HG03280 (cell line): ENCODE measurements around the gene PEX14.

Experiments
- ATAC-seq: cut with Tn5 transposase; IDR thresholded peaks from one replicate; pipeline ENCODE4 v1.9.1; 2021; ENCODE audit warnings: mild to moderate bottlenecking, moderate library complexity; ENCODE audit not compliant: unreplicated experiment

PEX14 gene

DNA sequence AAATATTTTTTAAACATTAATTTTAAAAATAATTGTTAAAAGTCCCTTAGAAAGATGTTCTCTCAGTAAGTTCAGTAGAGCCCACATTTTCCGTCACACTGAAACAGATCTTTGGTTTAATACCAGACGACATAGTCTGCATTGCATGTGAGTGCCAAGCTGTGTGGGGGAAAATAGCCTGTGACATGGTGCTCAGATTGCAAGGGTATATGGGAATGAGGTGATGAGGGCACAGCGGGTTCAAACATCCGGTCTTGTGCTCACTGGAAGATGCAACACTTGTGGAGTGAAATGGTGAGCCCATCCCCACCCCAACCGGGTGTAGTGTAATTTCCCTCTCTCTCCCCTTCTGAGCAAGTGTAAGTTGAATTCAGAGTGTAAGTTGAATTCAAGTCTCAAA, 114.3 kb downstream of the PEX14 start:
- ATAC-seq: no peak

DNA sequence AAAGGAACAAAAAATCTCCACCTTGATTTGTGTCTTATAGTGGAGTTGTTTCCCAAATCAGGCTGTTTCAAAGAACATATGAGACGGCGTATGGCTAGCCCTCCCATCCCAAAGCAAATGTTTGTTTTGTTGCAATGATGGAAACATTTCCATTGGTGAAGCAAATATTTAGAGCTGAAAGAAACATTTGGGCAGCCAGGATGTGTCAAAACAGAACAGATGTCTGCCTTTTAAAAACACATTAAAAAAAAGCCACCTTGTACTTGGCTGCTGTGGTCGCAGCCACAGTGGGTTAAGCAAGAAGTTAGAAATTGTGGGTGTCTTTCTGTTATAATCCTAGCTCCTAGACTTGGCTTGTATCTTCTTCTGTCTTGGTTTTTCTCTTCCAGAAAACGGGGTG, 116.3 kb downstream of the PEX14 start:
- ATAC-seq: no peak

DNA sequence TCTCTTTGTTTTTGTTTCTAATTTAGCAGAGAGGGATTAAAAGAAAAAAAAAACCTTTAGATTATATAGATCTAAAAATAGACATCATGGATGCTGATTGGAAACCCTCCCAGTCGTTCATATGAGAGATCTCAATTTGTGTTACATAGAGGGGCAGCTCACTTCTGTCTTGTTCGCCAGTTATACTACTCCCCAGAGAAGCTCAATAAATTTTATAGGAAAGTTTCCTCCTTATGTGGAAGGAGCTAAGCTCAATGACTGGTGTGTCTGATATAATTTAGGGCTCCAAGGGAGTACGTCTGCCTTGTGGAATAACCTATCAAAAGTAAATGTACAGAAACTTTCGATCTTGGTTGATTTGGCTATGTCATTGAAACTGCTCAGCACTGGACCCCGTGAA, 117.6 kb downstream of the PEX14 start:
- ATAC-seq: no peak

DNA sequence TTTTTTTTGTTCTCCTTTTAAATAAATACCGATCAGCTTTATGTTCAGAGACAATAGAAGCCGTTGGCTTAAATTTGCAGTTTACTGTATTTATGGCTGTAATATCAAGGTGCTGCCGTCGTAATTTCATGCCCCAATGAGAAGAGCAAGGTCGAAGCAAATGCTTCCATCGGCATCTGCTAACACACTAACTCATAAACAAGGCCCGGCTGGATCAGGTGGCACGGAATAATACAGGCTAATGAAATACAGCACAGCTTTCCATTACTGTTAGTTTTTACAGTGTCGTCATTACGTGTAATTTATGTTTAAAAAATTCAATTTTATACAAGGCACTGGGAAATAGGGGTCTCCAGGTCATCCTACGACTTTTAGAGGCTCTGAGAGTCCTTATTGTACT, 119.0 kb downstream of the PEX14 start:
- no peak for ATAC-seq

DNA sequence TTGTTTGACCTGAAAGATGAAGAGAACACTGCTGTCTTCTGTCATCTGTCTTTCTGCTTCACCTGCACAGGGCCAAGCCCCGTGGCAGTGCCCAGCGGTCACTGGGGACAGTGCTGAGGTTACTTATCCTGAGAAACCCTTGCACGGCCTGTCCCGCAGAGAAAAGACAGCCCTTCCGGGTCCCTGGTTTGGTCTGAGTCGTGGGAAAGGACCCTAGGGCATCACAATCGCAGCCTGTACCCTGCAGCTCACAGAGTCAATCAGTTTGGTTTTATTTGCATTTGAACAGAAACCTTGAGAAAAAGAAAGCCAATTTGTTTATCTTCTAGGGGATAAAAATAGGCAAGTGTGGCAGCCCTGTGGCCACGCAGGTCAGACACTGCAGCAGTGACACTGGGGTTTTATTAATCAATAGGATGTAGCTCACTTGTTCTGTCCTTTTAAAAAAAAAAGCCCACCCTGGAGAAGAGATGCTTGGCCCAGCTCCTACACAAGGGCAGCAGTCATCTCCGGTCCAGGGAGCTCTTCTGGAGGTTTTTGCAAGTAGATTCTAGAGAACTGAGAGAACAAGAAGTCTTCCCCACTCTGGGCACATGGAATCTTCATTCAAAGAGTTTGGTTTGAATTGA, 120.0 kb downstream of the PEX14 start:
- ATAC-seq: peak; percentile 63

DNA sequence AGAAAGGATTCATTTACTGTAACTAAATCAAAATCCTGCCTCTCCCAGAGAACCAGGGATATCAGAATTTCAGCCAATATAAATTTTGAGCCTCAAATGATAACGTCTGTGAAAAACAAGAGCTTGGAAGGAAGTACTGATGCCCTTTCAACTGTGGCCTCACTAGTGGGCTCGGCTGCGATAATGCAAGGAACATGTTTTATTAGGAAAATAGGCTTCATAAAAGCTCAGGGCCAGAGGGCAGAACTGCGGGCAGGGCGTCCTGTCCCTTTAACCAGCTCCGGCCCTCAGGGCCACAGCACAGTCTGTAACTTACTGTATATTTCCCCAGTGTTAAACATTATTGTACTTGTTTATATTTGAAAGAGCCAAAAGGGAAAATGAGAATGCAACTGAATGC, 122.0 kb downstream of the PEX14 start:
- no peak for ATAC-seq

DNA sequence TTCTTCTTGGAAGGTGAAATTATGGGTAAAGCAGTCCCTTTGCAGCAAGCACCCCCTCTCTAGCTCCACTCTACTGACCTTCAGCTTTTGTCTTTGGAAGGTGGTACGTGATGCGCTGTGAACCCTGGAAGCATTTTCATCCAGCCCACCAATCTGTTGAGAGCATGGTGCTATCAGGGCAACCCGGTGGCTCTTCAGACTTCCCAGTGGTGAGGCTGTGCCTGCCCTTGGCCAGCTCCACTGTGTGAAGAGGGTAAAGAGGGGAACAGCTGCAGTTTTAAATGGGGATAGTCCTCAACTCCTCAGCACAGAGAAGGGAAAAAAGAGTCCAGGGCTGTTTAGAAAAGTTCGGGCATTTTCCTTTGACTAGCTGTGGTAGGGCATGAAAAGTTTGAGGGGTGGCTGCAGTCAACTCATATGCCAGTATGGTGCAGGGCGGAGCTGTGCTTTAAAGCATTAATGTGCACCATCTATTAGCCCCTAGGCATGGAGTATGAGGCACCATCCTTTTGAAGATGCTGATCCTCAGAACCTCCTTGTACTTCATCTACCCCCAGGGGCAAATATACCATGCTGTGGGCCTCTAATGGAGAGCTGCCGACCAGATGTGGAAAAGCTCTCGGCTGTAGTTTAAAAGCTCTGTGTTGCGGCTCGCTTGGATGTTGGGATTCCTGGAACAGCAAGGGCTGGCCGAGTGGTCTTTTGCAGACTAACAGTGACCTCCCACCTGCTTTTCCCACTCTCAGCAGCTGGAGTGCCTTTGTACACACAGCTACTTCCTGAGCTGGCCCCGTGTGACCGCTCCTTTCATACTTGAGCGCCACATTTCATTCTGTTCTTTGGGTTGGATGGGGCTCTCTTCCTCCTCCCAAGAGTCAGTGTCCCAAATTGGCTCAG, 123.0 kb downstream of the PEX14 start:
- no peak for ATAC-seq

DNA sequence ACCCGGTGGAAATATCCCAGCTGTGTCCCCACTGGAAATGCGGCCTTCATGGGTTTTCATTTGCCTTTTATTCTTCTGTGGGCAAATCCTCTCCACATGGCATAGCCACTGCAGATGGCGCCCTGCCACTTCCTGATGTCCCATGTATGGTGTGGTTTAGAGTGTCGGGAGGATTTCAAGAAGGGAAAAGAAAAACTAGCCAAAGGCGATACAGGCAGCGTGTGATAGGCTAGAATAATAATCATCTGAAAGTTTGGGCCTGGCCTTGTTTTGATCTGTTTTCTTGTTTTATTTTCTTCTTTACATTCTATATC, 123.6 kb downstream of the PEX14 start:
- ATAC-seq: no peak

DNA sequence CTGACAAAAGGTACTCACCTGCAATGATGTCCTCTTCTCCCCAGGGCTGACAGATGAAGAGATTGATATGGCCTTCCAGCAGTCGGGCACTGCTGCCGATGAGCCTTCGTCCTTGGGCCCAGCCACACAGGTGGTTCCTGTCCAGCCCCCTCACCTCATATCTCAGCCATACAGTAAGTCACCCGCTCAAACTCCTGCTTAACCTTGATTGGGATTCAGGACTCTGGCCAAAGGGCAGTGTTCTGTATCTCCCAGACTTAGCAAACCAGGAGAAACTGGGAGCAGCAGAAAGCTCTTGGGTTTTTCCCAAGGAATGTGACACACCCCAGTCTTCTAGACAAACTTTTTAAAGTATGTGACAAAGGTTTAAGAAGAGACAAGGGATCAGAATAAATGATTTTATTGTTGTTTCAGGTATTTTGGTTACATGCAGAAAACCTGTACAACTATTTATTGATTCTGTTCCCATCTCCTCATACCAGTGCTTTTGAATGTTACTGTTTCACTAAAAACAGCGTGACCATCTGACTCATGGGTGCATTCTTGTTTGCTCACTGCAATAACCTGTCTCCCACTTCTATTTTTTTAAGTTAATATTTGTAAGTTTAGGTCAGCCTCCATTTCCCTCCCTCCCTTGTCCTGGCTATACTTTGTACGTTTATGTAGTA, 124.6 kb downstream of the PEX14 start:
- no peak for ATAC-seq

DNA sequence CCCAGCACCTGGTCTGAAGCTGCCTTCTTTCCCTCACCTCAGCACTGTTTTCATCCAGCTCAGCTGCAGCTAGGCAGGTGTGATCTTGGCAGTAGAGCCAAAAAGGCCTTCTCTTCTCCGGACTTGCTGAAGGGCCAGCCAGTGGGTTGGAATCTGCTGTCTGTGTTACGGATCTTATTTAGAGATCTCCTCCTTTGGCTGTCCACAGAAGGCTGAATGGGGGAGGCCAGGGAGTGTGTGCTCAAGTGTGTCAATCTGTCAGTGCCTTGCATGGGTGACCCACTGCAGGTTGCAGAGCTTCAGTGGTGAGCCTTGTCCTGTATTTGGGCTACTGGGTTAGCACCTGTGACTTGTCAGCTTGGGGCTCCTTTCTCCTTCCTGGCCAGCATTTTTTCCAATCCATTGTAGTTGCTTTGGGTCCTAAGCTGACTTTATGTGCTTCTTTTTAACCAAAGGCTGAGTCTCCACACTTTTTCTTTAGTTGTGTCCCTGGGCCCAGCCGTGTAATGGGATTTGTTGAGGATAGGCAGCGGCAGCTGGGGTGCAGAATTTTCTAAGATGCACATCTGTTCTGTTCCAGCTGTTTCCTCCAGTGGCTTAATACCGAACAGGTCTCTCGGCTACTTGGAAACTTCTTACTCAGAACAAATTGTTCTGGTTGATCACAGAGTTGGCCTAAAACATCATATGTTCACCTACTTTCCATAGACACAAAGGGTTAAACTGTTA, 126.8 kb downstream of the PEX14 start:
- no peak for ATAC-seq

DNA sequence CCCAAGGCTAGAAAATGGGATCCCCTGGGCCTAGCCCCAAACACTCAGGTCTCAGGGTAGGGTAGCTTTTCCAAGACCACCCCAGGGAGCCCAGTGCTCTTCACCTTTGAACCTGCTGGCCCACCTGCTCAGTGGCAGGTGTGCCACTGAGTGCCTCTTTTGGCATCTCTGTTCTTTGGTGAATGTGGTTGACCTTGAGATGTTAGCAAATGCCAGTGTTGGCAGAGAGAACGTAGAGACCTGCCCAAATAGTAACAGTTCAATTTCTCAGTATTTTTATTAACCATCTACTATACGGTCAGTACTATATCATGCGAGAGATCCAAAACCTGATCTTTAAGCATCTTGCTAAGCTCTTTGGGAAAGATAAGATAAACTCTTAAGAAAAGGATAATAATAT, 128.2 kb downstream of the PEX14 start:
- ATAC-seq: no peak

DNA sequence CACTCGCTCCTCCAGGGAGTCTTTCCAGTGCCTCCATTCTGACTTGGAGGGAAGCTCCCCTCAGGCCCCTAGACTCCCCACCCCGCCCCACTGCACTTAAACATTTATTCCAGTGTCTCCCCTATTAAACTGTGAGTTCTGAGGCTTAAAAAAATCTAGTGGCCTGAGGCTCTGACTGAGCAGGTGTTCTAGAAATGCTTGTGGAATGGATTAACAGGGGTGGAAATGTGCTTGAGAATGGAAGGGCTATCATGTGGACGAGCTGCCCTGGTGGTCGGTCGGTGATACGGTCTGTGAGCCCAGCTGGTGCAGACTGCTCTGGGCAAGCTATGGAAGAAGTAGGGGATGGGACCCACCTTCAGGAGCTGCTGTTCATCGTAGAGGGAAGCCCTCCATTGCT, 130.2 kb downstream of the PEX14 start:
- no peak for ATAC-seq

DNA sequence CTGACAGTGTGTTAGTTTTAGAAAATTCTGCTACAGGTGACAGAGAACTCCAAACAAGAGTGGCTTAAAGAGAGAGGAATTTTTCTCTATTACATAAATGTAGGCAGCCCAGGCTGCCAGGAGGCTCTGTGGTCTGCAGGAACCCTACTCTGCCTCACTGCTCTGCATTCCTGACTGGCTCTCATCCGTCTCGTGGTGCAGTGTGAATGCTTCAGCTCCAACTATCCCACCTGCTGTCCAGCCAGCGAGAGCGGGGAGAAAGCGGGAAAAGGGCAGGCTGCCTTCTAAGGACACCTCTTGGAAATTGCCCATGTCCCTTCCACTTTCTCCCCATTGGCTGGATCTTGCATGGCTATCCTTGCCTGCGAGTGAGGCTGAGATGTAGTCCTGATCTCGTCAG, 131.3 kb downstream of the PEX14 start:
- ATAC-seq: no peak

DNA sequence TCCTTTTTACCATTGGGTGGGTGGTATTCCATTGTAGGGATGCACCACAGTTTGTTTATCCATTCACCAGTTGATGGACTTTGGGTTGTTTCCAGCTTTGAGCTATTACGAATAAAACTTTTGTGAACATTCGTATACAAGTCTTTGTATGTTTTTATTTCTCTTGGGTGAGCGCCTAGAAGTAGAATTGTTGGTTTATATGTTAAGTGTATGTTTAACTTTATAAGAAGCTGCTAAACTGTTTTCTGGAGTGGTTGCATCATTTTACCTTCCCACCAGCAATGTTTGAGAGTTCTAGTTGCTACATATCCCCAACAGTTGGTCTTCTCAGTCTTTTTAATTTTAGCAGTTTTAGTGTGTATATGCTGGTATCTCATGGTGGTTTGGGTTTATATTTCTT, 132.5 kb downstream of the PEX14 start:
- no peak for ATAC-seq

DNA sequence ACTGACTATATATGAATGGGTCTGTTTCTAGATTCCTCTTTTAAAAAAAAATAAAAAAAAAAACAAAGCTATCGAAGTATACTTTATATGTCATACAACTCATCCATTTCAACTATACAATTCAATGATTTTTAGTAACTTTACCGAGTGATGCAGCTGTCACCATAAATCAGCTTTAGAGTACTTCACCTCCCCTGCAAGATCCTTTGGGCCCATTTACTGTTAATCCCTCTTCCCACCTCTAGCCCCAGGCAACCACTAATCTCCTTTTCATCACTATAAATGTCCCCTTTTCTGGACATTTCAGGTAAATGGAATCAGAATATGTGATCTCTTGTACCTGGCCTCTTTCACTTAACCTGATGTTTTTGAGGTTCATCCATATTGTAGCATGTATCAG, 133.9 kb downstream of the PEX14 start:
- ATAC-seq: no peak

DNA sequence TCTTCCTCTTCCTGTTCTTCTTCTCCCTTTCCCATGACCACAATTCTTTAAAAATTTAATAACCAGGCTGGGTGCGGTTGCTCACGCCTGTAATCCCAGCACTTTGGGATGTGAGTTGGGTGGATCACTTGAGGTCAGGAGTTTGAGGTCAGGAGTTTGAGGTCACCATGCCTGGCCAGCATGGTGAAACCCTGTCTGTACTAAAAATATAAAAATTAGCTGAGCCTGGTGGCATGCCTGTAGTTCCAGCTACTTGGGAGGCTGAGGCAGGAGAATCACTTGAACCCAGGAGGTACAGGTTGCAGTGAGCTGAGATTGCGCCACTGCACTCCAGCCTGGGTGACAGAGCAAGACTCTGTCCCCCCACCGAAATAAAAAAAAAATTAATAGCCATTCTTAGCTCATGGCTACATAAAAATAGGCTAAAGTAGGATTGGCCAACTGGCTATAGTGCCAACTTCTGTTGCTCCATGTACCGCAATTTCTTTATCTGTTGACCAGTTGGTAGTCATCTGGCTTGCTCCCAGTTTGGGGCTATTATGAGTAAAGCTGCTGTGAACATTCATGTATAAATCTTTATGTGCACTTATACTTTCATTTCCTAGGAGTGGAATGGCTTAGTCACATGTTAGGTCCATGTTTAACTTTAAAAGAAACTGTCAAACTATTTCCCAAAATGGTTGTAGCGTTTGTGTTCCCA, 136.3 kb downstream of the PEX14 start:
- ATAC-seq: no peak

DNA sequence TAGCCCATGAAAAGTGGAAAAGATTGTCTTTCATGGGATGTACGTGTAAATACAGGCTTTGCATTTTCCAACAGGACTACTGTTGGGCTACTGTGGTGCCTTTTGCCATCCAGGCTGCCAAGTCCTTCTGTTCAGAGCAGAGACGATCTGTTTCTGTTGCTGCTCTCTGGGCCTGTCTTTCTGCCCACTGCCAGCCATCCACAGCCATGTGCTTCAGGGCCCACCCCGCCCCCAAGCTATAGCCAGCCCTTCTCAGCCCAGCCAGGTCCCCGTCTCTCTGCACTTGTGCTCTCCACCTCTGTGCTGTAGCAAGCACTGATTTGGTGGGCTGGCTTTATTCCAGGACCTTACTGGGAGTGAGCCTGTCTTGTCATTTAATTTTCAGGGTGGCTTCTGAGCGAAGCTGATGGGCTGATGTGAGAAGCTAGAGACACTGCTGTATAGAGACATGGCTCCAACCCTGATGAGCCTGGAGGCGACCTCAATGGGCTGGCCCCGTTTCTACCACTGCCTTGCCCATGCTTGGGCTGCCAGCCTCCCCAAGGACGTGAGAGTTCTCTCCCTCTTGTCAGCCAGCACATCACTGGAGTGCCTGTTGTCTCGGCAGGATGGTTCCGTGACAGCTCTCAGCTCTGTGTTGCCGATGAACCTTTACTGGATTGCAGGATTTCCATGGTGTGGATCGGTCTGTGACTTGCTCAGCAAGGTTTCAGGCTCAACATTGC, 137.8 kb downstream of the PEX14 start:
- ATAC-seq: no peak

DNA sequence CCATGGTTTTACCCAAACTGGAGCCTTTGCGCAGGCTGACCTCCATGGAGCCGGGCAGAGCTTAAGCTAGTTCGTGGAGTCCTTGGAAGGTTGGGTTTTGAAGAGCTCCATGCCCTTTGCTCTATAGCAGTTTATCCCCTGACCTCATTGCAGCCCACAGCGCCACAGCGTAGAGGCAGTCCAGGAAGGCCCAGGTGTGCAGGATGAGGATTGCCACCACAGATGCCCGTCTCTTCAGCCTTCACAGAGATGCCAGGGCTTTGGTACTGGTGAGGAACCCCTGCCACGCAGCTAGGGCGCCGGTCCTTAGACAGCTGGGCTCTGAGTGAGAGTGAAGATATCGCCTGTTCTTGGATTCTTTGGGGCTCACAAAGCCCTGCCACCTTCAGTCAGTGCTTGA, 138.6 kb downstream of the PEX14 start:
- ATAC-seq: no peak

DNA sequence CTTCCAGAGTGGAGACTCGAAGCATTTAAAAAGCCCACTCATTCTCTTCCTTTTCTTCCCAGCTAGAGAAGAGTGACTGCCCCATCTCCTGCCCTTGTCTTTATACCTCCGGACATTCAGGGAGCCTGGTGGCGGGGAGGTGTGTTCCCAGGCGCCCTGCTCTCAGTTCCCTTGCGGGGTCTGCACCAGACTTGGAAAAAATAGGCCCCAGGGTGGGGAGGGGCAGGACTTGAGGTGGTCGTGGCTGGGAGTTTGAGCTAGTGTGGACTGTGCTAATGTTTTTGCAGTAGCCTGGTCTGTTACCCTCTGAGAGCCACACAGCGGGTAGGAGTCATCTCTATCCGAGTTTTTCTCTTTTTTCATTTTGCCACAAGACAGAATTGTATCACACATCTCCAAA, 139.1 kb downstream of the PEX14 start:
- no peak for ATAC-seq
